Mesendoderm (in vitro differentiated cells): ENCODE data around the gene PLA2G4B.

Experiments
- DNase-seq: peaks from one replicate; pipeline ENCODE4 v3.0.0; 2013
- H2AK5ac ChIP-seq: 2 replicates; pipeline ENCODE4 v1.6.1; 2013; ENCODE audit warnings: low read length, inconsistent platforms
- H2BK120ac ChIP-seq: 2 replicates; pipeline ENCODE4 v1.6.1; 2013; ENCODE audit warnings: low read depth, mild to moderate bottlenecking, low read length, moderate library complexity, mixed read lengths
- H2BK15ac ChIP-seq: replicated peaks from 2 replicates; pipeline ENCODE4 v1.6.1; 2013; ENCODE audit warnings: low read depth, mild to moderate bottlenecking, moderate library complexity
- H2BK5ac ChIP-seq: 2 replicates; pipeline ENCODE4 v1.6.1; 2013; ENCODE audit warnings: low read length, inconsistent platforms
- H3K18ac ChIP-seq: 2 replicates; pipeline ENCODE4 v1.6.1; 2013; ENCODE audit warnings: mild to moderate bottlenecking, low read length, mixed read lengths
- H3K23ac ChIP-seq: one replicate; pipeline ENCODE4 v1.6.1; 2013; ENCODE audit warnings: low read length
- H3K27ac ChIP-seq: 2 replicates; pipeline ENCODE4 v1.5.1; 2013; ENCODE audit warnings: low read depth, mild to moderate bottlenecking, inconsistent platforms, low read length, moderate library complexity
- H3K27me3 ChIP-seq: 2 replicates; pipeline ENCODE4 v1.6.1; 2013; ENCODE audit warnings: low read length, control low read depth, mild to moderate bottlenecking, inconsistent platforms; ENCODE audit not compliant: insufficient read depth, poor library complexity
- H3K36me3 ChIP-seq: 2 replicates; pipeline ENCODE4 v1.6.1; 2013; ENCODE audit warnings: low read length, inconsistent platforms; ENCODE audit not compliant: control insufficient read depth, insufficient read depth
- H3K4ac ChIP-seq: one replicate; pipeline ENCODE4 v1.6.1; 2013; ENCODE audit warnings: low read depth, mild to moderate bottlenecking, low read length, moderate library complexity
- H3K4me1 ChIP-seq: 2 replicates; pipeline ENCODE4 v1.6.1; 2013; ENCODE audit warnings: low read depth, low read length, inconsistent platforms; ENCODE audit not compliant: control insufficient read depth
- H3K4me2 ChIP-seq: 2 replicates; pipeline ENCODE4 v1.6.1; 2013; ENCODE audit warnings: low read length
- H3K4me3 ChIP-seq: 2 replicates; pipeline ENCODE4 v1.5.1; 2013; ENCODE audit warnings: mild to moderate bottlenecking, low read length
- H3K56ac ChIP-seq: one replicate; pipeline ENCODE4 v1.6.1; 2013; ENCODE audit warnings: low read length
- H3K79me1 ChIP-seq: 2 replicates; pipeline ENCODE4 v1.6.1; 2013; ENCODE audit warnings: low read length, inconsistent platforms
- H3K79me2 ChIP-seq: 2 replicates; pipeline ENCODE4 v1.6.1; 2013; ENCODE audit warnings: mild to moderate bottlenecking, low read length; ENCODE audit not compliant: control insufficient read depth, insufficient read depth
- H3K9ac ChIP-seq: 2 replicates; pipeline ENCODE4 v1.6.1; 2013; ENCODE audit warnings: low read length, inconsistent platforms
- H4K5ac ChIP-seq: one replicate; pipeline ENCODE4 v1.6.1; 2013; ENCODE audit warnings: low read length
- H4K8ac ChIP-seq: one replicate; pipeline ENCODE4 v1.6.1; 2013; ENCODE audit warnings: low read depth, mild to moderate bottlenecking, control low read depth, low read length, moderate library complexity
- WGBS: extraction: QIAGEN DNeasy Blood & Tissue Kit; methylation state at CpG from one replicate; pipeline ENCODE4 v1.1.7; 2013; ENCODE audit warnings: low lambda C conversion rate, missing lambda C conversion rate; ENCODE audit not compliant: insufficient coverage; ENCODE audit errors: extremely low coverage; 5-methylcytosine and 5-hydroxymethylcytosine counted together

PLA2G4B gene

GRCh38 chr15:41881920-41882688, 43.5 kb downstream of the PLA2G4B start:
- Histone ChIP-seq H3K79me1 (no peaks in the 10 kb centered on the region), H2BK15ac (no peak overlapping the region), H2AK5ac (no peak overlapping the region), H3K56ac (peak overlapping the region; percentile 85), H3K79me2 (no peaks in the 10 kb centered on the region), H4K8ac (no peak overlapping the region), H3K18ac (no peak overlapping the region), H3K4me1 (no peaks in the 10 kb centered on the region), H3K23ac (peak overlapping the region; percentile 80), H3K4me2 (peak overlapping the region; percentile 84), H3K36me3 (no peaks in the 10 kb centered on the region), H3K4me3 (no peak overlapping the region), H2BK5ac (no peak overlapping the region), H3K4ac (no peak overlapping the region), H3K9ac (peak overlapping the region; percentile 61), H3K27ac (no peak overlapping the region), H3K27me3 (peaks cover 6% of the 10 kb centered on the region), H2BK120ac (no peak overlapping the region), H4K5ac (no peak overlapping the region)
- peak; percentile 32 for DNase-seq
- no CpG with 5 or more reads among the region's 81 CpGs for WGBS

- no peak for DNase-seq
- Histone ChIP-seq H3K56ac (peak overlapping the region; percentile 85), H4K5ac (no peak overlapping the region)
These were observed 44.2 kb downstream of the PLA2G4B start for GRCh38 chr15:41882689-41883483.

GRCh38 chr15:41883484-41883825, 44.8 kb downstream of the PLA2G4B start:
- H2BK120ac ChIP-seq = no peak overlapping the region
- H2AK5ac ChIP-seq = no peak overlapping the region
- H3K23ac ChIP-seq = no peak overlapping the region
- no peak overlapping the region for H3K4ac ChIP-seq
- no peaks in the 10 kb centered on the region for H3K79me2 ChIP-seq
- no peak for DNase-seq
- no peak overlapping the region for H3K56ac ChIP-seq
- H3K4me2 ChIP-seq = no peak overlapping the region
- no peaks in the 10 kb centered on the region for H3K4me1 ChIP-seq
- no peak overlapping the region for H2BK15ac ChIP-seq
- H3K4me3 ChIP-seq = no peak overlapping the region
- no peaks in the 10 kb centered on the region for H3K79me1 ChIP-seq
- H2BK5ac ChIP-seq = no peak overlapping the region
- WGBS = no CpG with 5 or more reads among the region's 2 CpGs
- H3K27ac ChIP-seq = no peak overlapping the region
- no peak overlapping the region for H4K8ac ChIP-seq
- H3K9ac ChIP-seq = no peak overlapping the region
- H4K5ac ChIP-seq = no peak overlapping the region
- H3K36me3 ChIP-seq = no peaks in the 10 kb centered on the region
- H3K18ac ChIP-seq = no peak overlapping the region
- peaks cover 6% of the 10 kb centered on the region for H3K27me3 ChIP-seq

More at GRCh38 chr15:41882689-41883483, 44.2 kb downstream of the PLA2G4B start:
- Histone ChIP-seq H4K8ac (no peak overlapping the region), H3K18ac (no peak overlapping the region), H3K79me1 (no peaks in the 10 kb centered on the region), H3K27ac (no peak overlapping the region), H3K4me2 (peak overlapping the region; percentile 84), H3K79me2 (no peaks in the 10 kb centered on the region), H3K23ac (no peak overlapping the region), H2BK120ac (no peak overlapping the region), H3K4me3 (no peak overlapping the region), H3K36me3 (no peaks in the 10 kb centered on the region), H3K27me3 (peaks cover 6% of the 10 kb centered on the region), H3K4me1 (no peaks in the 10 kb centered on the region), H3K4ac (no peak overlapping the region), H2BK5ac (no peak overlapping the region), H3K9ac (no peak overlapping the region), H2AK5ac (no peak overlapping the region), H2BK15ac (no peak overlapping the region)
- WGBS = no CpG with 5 or more reads among the region's 14 CpGs

GRCh38 chr15:41884458-41884857, 45.8 kb downstream of the PLA2G4B start:
- Histone ChIP-seq H2BK5ac (no peak overlapping the region), H2AK5ac (no peak overlapping the region), H3K27me3 (peaks cover 6% of the 10 kb centered on the region), H3K4me3 (no peak overlapping the region), H2BK120ac (no peak overlapping the region), H3K4me1 (no peaks in the 10 kb centered on the region), H3K27ac (no peak overlapping the region), H3K36me3 (no peaks in the 10 kb centered on the region), H4K5ac (no peak overlapping the region), H3K9ac (no peak overlapping the region), H4K8ac (no peak overlapping the region), H3K4ac (no peak overlapping the region), H3K79me2 (no peaks in the 10 kb centered on the region), H3K18ac (no peak overlapping the region), H3K4me2 (no peak overlapping the region), H2BK15ac (no peak overlapping the region), H3K79me1 (no peaks in the 10 kb centered on the region), H3K23ac (no peak overlapping the region), H3K56ac (no peak overlapping the region)
- no peak for DNase-seq
- WGBS = no CpG with 5 or more reads among the region's 7 CpGs

- no peak for DNase-seq
- Histone ChIP-seq H2AK5ac (no peak overlapping the region), H3K4me1 (no peaks in the 10 kb centered on the region), H3K79me2 (no peaks in the 10 kb centered on the region), H3K27me3 (peaks cover 6% of the 10 kb centered on the region), H3K18ac (no peak overlapping the region), H3K56ac (no peak overlapping the region), H3K4me2 (no peak overlapping the region), H2BK120ac (no peak overlapping the region), H3K4me3 (no peak overlapping the region), H3K4ac (no peak overlapping the region), H4K8ac (no peak overlapping the region), H3K23ac (no peak overlapping the region), H3K79me1 (no peaks in the 10 kb centered on the region), H4K5ac (no peak overlapping the region), H2BK5ac (no peak overlapping the region), H3K27ac (no peak overlapping the region), H3K36me3 (no peaks in the 10 kb centered on the region), H2BK15ac (no peak overlapping the region), H3K9ac (no peak overlapping the region)
These were observed 46.7 kb downstream of the PLA2G4B start for GRCh38 chr15:41885321-41885720.
